Panc1 (cell line): ENCODE data around the gene NFIC. TPM values are rescaled to one million over a fixed set of nuclear protein-coding genes. Genes with fewer than 3 reads are reported as not detected.

ENCODE experiments used
- ATAC-seq: fragments of 200-7000 bp; cut with Tn5 transposase; 2 replicates; pipeline ENCODE4 v1.9.1; 2020; ENCODE audit warnings: mild to moderate bottlenecking, moderate library complexity
- BruUV-seq: library from RNA; stranded (reverse); fragments of 400-500 nt; replicated peaks from 2 replicates; lab custom pipeline; 2021; lab: Mats Ljungman, UMichigan
- CTCF ChIA-PET: fragments of 300-600 bp; sonication (Branson Sonifier 250); formaldehyde crosslinking; loops from one replicate; lab custom pipeline; 2022; ENCODE audit warnings: antibody characterized with exemption; lab: Charles Lee
- POLR2A ChIA-PET: fragments of 300-600 bp; sonication (Branson Sonifier 250); formaldehyde crosslinking; loops from one replicate; lab custom pipeline; 2022; ENCODE audit warnings: antibody characterized with exemption; lab: Charles Lee
- DNase-seq: peaks from one replicate; pipeline ENCODE4 v3.0.0-alpha.2; 2010; ENCODE audit warnings: low read depth, low spot score
- H3K27ac ChIP-seq: 2 replicates; pipeline ENCODE4 v1.5.1; 2011; ENCODE audit warnings: mild to moderate bottlenecking, low read length, inconsistent platforms
- H3K27me3 ChIP-seq: fragments of 200-500 bp; sonication (Bioruptor generic); 2 replicates; pipeline ENCODE4 v1.6.0; 2014; ENCODE audit warnings: low read length, inconsistent platforms; ENCODE audit not compliant: control insufficient read depth, insufficient read depth
- H3K36me3 ChIP-seq: fragments of 200-500 bp; sonication (Bioruptor generic); 2 replicates; pipeline ENCODE4 v1.5.1; 2014; ENCODE audit warnings: inconsistent platforms, mild to moderate bottlenecking, low read length, moderate library complexity; ENCODE audit not compliant: control insufficient read depth, insufficient read depth
- H3K4me1 ChIP-seq: 2 replicates; pipeline ENCODE4 v1.5.1; 2011; ENCODE audit warnings: inconsistent platforms, mild to moderate bottlenecking, low read length, moderate library complexity; ENCODE audit not compliant: control insufficient read depth, insufficient read depth
- H3K4me3 ChIP-seq, 2 experiments: 2 replicates each; pipeline ENCODE4 v1.5.1; 2011 to 2012; ENCODE audit warnings: low read depth in 2 of 2, low read length in 2 of 2, mild to moderate bottlenecking in 2 of 2, inconsistent platforms in 1 of 2, moderate library complexity in 1 of 2
- H3K9me3 ChIP-seq: fragments of 200-500 bp; sonication (Bioruptor generic); 2 replicates; pipeline ENCODE4 v1.5.1; 2014; ENCODE audit warnings: low read depth, mild to moderate bottlenecking, inconsistent platforms, low read length, moderate library complexity; ENCODE audit not compliant: control insufficient read depth, insufficient read depth
- CTCF ChIP-seq: fragments of 450-650 bp; IDR thresholded peaks from 2 replicates; pipeline ENCODE4 v1.5.1; 2017; ENCODE audit warnings: mild to moderate bottlenecking
- POLR2AphosphoS5 ChIP-seq: IDR thresholded peaks from 2 replicates; pipeline ENCODE4 v1.6.1; 2012; ENCODE audit warnings: mild to moderate bottlenecking, low read depth, low read length, moderate library complexity
- REST ChIP-seq, 2 experiments: IDR thresholded peaks; 2 replicates each; pipeline ENCODE4 v1.6.1; 2011 to 2012; ENCODE audit warnings: low read depth in 2 of 2, control low read depth in 1 of 2, low read length in 1 of 2, mild to moderate bottlenecking in 1 of 2, moderate library complexity in 1 of 2; ENCODE audit not compliant: insufficient read depth in 1 of 2
- SIN3A ChIP-seq: IDR thresholded peaks from 2 replicates; pipeline ENCODE4 v1.6.1; 2012; ENCODE audit warnings: low read depth, mild to moderate bottlenecking, low read length, moderate library complexity, borderline replicate concordance; ENCODE audit not compliant: insufficient read depth
- TCF7L2 ChIP-seq: IDR thresholded peaks from 2 replicates; pipeline ENCODE4 v1.6.1; 2011; ENCODE audit warnings: mild to moderate bottlenecking, low read depth, low read length, inconsistent platforms
- in situ Hi-C: cut with HindIII; loops from 2 replicates; pipeline ENCODE4 v1.10.0; 2016; ENCODE audit warnings: low sequenced_read_pairs, low pct_unique_long_range_greater_than_20kb
- intact Hi-C: fragments of 100-400 bp; cut with micrococcal nuclease; formaldehyde crosslinking; loops from one replicate; pipeline ENCODE4 v1.10.0; 2022; ENCODE audit not compliant: unreplicated experiment
- total RNA-seq: library from RNA; stranded (reverse); gene quantifications from one replicate; pipeline ENCODE4 v1.2.1, GENCODE V29; 2021; ENCODE audit not compliant: unreplicated experiment

Gene NFIC
- total RNA-seq, 1 experiment from 2014 or later, result 120 TPM

- no peak for TF ChIP-seq SIN3A
- TF ChIP-seq POLR2AphosphoS5, result no peak
- no peak for TF ChIP-seq REST (IDR thresholded peaks at IDR 0.05; ENCODE audit: insufficient read depth in 1 of 2, low read depth in 2 of 2, low read length in 1 of 2)
- no peak for TF ChIP-seq CTCF
- no peak for TF ChIP-seq TCF7L2
- 0 out of 2 replicates have a peak, but pooled peaks cover 2% of the 10 kb centered on the region for H3K36me3 ChIP-seq
- ATAC-seq (no peak), DNase-seq (no peak)
- H3K9me3 ChIP-seq, result no peaks in the 10 kb centered on the region
- BruUV-seq, result no TSS peak
- peak overlapping the region; percentile 66 for H3K27ac ChIP-seq
- in situ Hi-C loops (no loop called here), intact Hi-C loops (no loop called here)
- CTCF ChIA-PET, result no interaction called here
- H3K4me3 ChIP-seq, result no peak overlapping the region
- POLR2A ChIA-PET, result no interaction called here
- no peaks in the 10 kb centered on the region for H3K27me3 ChIP-seq
- peaks cover 20% of the 10 kb centered on the region for H3K4me1 ChIP-seq
Observed at GRCh38 chr19:3405261-3405653, 38.9 kb downstream of the NFIC start.

- Histone ChIP-seq H3K4me3 (no peak overlapping the region), H3K27ac (0 out of 2 replicates have a peak overlapping the region, but pooled peaks have one; percentile 21), H3K4me1 (peaks cover 20% of the 10 kb centered on the region), H3K9me3 (no peaks in the 10 kb centered on the region), H3K27me3 (no peaks in the 10 kb centered on the region), H3K36me3 (0 out of 2 replicates have a peak, but pooled peaks cover 2% of the 10 kb centered on the region)
- ChIA-PET POLR2A (no interaction called here), CTCF (no interaction called here)
- intact Hi-C loops, result no loop called here
- TF ChIP-seq REST (IDR thresholded peaks at IDR 0.05; ENCODE audit: insufficient read depth in 1 of 2, low read depth in 2 of 2, low read length in 1 of 2) (no peak), SIN3A (no peak), TCF7L2 (no peak), POLR2AphosphoS5 (no peak), CTCF (no peak)
- DNase-seq, result no peak
- no TSS peak for BruUV-seq
- in situ Hi-C loops, result no loop called here
- no peak for ATAC-seq
Observed at GRCh38 chr19:3406571-3407111, 40.3 kb downstream of the NFIC start.
